GM19240 (cell line): Measurements from ENCODE around the gene AARS2.
"Not testable (repeated sequence)": the region's sequence is repeated elsewhere in the genome, so short reads cannot be mapped to it uniquely, and the experiment has no call there.

ENCODE experiments used
- DNase-seq: peaks from one replicate; pipeline ENCODE4 v3.0.0; 2011; ENCODE audit warnings: low spot score; ENCODE audit not compliant: insufficient read length

The AARS2 gene

GRCh38 chr6:44312901-44313788 is at the start of gene AARS2:
Gene AARS2 (minus strand): TSS chr6:44313347. CDS start chr6:44313323, 24 bp downstream.
- DNase-seq = peak; percentile 81

DNA sequence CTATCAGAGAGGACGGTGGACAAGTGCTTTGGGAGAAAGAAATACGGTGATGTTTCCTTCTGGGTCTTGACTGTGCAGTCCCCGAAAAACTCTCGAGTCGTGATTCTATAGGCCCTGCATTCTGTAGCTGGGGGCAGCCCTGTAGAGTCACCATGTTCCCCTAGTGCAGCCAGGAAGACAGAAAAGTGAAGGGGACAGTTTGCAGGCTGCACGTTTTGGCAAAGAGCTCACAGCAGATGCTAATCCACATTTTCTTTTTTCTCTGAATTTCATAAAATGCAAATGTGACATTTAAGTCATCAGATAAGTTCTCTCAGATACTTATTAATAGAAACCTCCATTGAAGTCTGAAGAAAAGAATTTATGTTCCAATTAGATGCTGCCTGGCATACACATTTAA is 48.8 kb upstream of the AARS2 start:
- DNase-seq = no peak

DNA sequence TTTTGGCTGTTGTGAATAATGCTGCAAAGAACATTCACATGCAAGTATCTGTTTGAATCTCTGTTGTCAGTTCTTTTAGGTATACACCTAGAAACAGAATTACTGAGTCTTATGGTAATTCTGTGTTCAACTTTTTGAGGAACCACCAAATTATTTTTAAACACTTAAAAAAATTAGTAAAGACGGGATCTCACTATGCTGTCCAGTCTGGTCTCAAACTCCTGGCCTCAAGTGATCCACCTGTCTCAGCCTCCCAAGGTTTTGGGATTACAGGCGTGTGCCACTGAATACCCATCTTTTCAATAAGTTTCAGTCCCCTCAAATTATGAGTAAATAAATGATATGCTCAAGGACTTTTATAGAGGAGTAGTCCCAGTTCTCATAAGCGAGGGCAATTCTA is 46.8 kb upstream of the AARS2 start:
- DNase-seq = no peak

DNA sequence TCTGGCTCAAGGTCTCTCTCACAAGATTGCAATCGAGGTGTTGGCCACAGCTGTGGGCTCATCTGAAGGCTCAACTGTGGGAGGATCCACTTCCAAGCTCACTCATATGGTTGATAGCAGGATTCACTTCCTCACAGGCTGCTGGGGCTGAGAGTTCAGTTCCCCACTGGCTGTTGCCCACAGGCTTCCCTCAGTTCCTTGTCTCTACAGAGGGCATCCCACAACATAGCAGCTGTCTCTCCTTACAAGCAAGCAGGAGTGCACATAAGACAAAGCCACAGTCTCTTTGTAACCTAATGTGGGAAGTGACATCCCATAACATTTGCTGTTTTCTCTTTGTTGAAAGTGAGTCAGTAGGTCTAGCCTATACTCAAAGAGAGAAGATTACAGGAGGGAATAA is 43.3 kb upstream of the AARS2 start:
- DNase-seq = no peak

DNA sequence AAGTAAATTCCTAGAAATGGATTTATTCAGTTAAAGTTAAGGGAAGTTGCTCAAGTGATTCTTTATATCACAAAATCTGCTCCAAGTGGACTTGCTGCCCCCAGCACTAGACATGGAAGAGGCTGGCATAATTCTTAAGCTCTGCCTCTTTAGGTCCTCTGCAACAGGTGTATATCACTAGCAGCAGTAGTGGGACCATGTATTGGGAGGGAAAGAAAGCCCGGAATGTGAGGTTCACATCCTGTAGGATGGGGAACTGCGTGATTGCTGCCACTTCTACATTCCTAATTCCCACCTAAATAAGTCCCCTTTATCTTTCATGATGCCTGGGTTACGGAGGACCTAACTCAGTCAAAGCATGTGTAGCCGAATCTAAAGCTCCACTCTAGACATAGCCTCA is 42.5 kb upstream of the AARS2 start:
- DNase-seq = no peak

GRCh38 chr6:44353336-44353735 is 40.2 kb upstream of the AARS2 start:
- no peak for DNase-seq

DNA sequence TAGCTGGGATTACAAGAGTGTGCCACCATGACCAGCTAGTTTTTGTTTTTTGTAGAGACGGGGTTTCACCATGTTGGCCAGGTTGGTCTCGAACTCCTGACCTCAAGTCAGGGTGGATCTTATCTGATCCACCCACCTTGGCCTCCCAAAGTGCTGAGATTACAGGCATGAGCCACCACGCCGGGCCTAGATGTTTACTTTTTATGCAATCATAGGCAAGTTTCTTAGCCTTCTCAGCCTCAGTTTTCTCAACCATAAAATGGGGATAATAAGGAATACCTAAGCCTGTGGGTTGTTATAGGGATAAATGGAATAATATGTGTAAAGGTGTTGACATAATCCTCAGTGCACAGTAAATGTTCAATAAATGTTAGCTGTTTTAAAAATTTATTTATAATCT is 39.1 kb upstream of the AARS2 start:
- DNase-seq = no peak

GRCh38 chr6:44350650-44350994 is 37.5 kb upstream of the AARS2 start:
- DNase-seq = not testable (repeated sequence)

DNA sequence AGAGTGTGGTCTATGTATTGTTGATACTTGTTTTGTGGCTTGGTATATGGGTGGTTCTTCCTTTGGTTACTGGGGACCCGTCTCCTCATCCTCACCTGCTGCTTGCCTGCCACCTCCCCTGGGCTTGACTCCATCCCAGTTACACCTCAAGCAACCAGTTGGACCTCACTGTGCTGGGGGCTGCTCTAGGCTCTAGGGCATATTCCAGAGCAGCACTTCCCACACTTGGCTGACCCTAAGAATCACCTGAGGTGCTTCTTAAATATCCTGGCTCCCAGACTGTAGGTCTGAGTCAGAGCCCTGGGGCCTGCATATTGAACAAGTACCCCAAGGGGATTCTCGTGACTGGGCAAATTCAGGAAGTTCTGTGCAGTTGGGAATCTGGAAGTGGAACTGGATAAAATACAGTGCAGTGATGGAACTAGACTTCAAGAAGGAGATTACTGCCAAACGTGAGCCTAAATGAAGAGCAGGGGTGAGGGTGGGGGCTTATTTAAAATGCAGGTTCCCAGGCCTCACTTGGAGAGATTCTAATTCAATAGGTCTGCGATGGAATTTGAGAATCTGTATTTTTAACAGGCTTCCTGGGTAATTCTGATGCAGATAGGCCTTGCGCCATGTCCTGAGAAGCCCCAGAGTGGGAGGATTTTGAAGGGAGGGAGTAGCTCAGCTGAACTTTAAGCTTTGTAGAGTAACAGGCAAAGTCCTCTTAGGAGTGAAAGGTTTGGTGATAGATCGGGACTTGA is 36.9 kb upstream of the AARS2 start:
- DNase-seq = no peak

- not testable (repeated sequence) for DNase-seq
Measured at GRCh38 chr6:44346818-44347217, 33.7 kb upstream of the AARS2 start.

- DNase-seq = no peak
Measured at GRCh38 chr6:44342489-44342888, 29.3 kb upstream of the AARS2 start, which contains the start of gene SPATS1. Gene SPATS1 (plus strand): TSS chr6:44342650. CDS start chr6:44343096, 446 bp downstream.

DNA sequence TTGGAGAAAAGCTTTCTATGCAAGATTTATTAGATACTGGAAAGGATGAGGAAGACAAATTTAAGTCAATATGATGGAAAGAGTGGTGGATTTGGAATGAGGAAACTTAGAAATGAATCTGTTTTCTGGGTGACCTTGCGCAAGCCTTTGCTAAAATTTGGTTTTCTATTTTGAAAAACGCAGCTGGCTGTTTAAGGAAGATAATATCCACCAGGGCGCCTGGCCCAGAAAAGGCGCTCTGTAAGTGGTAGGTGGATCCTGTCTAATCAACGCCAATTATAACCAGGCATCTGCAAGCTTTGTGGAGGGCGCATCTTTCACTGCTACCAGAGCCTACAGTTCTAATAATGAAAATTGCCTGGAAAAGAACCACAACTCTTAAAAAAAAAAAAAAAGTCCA is 28.9 kb upstream of the AARS2 start:
- no peak for DNase-seq

DNA sequence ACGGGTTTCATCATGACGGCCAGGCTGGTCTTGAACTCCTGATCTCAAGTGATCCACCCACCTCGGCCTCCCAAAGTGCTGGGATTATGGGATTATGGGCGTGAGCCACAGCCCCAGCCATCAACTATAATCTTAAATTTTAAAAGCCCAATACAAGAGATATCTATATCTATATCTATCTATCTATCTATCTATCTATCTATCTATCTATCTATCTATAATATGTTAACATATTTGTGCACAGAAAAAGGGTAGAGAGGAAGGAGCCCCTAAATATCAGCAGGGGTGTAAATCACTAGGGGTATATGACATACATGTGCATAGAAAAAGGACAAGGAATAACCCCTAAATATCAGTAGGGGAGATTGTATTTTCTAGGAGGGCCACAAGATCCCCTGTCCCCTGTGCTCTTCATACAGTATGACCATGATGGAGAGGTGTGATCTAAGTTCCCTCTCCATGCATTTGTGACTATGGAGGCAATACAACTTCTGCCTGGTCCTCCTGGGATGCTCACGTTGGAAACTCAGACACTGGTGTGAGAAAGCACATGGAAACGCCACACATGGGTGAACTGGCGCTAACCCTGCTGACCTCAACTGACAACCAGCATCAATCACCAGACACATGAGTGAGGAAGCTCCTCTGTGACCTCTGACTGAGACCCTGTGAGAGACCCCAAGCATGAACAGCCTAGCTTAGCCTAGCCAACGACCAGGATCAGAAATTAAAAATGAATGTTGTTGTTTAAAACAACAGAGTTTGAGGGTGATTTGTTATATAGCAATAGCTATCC is 28.1 kb upstream of the AARS2 start:
- no peak for DNase-seq

DNA sequence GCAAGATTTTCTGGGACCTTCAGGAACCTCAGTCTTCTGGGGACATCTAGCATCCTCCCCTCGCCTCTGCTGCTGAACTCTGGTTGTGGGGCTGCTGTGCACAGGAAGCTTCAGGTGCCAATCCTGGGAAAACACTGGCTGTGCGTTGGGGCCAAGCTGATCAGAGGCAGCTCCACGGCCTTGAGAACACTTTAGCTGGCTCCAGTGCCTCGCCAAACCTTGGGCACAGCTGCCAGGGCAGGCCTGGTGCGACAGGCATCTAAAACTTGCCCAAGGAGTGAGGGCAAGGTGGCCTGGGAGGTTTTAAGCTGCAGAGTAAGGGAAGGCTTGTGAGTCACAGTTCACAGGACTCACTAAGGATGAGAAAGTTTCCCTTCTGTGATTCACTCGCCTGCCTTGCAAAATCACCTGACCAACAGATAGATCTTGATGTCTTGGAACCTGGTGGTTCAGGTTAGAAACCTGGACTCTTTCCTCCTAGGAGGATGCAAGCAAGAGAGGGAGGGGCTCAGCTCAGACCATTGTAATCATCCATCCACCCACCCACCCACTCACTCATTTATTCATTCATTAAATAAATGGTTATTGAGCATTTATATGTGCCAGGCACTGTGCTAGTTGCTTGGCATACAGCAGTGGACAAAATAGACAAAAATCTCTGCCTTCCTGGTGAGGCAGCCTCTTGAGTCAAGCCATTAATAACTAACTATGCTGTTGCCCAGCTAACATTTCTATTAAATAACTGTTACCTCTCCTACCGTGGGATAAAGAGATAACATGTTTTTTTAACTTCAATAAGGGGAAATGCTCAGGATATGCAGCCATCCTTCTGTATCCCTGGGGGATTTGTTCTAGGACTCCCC is 26.8 kb upstream of the AARS2 start:
- no peak for DNase-seq

DNA sequence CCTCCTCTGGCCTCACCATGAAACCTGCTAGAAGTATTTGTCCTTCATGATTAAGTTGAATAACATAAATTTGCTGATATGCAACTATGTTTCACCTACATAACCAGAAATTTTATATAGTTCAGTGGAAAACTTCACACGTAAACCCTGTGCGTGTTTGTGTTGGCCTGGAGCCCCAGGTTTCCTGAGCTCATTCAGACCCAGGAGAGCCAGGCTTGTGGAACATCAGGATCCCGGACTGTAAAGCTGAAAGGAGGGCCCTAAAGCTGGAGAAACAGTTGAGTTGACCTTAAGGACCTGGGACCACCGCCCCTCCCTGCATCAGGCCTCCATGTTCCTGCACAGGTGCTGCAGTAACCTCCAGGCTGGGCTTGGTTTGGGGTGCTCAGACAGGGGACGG is 26.2 kb upstream of the AARS2 start:
- DNase-seq = no peak

DNA sequence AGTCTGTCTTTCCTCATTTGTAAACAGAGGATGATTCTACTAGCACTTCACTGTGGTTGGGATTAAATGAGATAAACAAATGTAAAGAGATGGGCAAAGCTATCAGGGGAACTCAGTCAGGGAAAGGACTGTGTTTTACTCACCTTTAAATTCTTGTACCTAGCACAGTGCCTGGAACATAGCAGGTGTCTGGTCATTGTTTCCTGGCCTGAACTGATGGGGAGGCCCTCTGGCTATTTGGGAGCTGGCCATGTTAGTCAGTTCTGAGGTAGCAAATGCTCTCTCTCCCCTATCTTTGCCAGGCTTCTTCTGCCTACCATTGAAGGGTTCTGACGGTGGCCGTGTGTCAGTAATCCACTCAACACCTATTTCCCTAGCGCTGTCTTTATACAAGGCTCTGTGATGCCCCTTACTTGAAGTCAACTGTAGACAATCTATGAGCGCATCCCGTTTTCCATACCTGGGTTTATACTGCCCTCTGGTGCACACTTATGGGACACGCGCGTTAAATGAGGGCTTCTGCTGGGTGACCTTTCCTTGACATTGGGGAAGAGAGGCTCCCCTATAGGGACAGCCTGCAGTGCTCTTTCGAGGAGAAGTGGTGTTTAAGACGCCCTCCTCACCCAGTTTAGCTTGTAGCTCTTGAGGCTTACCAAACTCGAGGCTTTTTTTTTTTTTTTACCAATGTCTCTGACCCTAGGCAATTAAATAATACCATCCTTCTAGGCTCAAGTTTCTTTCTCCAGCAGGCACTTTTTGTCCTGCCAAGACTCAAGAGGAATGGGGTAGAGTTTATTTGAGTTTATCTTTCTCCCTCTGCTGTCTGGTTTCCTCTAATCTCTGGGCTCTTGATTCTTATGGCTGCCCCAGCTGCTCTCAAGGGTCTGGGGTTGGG is 25.3 kb upstream of the AARS2 start:
- peak; percentile 51 for DNase-seq

DNA sequence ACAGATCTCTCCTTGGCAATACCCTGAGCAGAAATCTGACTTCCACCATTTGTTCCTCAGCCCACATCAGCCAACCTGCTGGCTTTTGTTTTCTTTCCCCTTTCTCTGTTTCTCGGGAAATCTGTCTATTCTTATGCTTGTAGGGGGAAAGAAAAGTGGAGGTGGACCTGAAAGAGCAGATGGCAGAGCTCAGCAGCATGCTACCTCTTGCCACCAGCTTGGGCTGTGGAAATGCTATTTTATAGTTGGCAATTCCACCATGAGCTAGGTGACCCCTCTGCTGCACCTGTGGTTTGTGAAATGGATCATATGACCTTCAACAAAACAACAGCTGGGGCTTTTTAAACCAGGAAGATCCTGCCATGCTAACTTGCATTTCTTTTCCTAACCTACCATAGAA is 22.5 kb upstream of the AARS2 start:
- DNase-seq = no peak

DNA sequence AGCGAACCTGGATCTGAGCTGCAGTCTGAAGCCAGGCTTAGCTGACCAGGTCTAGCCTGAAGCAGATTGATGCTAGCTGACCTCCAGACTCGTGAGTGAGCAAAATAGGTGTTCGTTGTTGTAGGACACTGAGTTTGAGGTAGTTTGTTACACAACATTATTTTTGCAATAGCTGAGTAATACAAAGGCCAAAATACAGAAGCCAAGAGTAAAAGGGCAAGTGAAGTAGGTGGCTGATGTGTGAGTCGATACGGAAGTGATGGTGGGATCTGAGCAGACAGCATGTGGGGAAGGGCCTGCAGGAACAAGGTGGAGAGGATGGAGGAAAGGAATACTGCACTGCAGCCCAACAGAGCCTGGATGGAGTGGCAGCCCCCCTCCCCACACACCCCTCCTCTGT is 20.8 kb upstream of the AARS2 start:
- no peak for DNase-seq

DNA sequence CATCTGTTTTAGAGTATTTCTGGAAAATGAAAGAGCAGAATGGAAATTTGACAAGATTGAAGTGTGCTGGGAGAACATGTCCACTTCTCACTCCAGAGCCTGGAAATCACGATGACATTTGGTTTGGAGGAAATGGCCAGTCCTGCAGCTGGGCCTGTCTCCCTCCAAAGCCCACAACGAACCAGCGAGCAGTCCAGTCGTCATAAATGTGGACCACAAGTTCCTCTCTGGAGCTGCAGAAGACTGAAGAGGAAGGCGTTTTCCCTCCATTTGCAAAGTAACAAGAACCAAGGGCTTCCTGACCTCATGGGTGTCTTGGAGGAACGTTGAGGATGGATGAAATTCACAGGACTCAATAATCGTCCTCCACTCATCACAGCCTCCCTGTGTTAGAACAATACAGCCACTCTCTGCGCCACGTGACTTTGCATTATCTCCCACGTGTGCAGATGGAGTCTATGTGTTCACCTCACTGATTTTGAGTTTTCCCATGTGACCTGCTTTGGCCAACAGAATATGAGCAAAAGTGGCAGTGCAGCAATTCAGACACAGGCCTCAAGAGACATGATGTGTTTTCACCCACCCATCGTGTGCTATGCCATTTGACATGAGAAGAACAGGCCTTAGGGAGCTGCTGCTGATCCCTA is 20.2 kb upstream of the AARS2 start:
- no peak for DNase-seq
